ENCODE measurements around the gene COQ8B. TPM values are rescaled to one million over a fixed set of nuclear protein-coding genes. Genes with fewer than 3 reads are reported as not detected.

Gene COQ8B
- total and polyA plus RNA-seq, 11 donors, result 18.2 to 49.7 (median 27.8) TPM

- peak overlapping the region; percentile 18 to 98 (median 78) for H3K4me3 ChIP-seq
- intact Hi-C loops (cut with DNase I), result loop anchor here in 7 of 10 donors (1.0 to 10.0 kb wide), 8 partner anchors 24 to 103 kb away; partner anchors contain the start of genes NUMBL (in 4 of the 7), ACTMAP (in 2 of the 7), EGLN2 (in 2 of the 7) and SNRPA (in 2 of the 7)
- DNase-seq (peak; percentile 94 to 96 (median 95)), ATAC-seq (peak; percentile 75 to 83 (median 78))
- peaks cover 3 to 56% (median 32%) of the 10 kb centered on the region in 12 donors for H3K4me1 ChIP-seq
- H3K9me3 ChIP-seq, result no peaks in the 10 kb centered on the region
- peak overlapping the region; percentile 95 to 99 (median 97) for H3K27ac ChIP-seq
- H3K27me3 ChIP-seq, result no peaks in the 10 kb centered on the region
- 3 to 6% (median 4%) methylated on average over 29 to 31 of the region's 31 CpGs for WGBS, 4 donors
- TF ChIP-seq POLR2A (IDR thresholded peaks at IDR 0.05) (peak in 1 of 2 donors; percentile 12), CTCF (IDR thresholded peaks at IDR 0.05) (peak in 1 of 12 donors; percentile 3)
- H3K36me3 ChIP-seq, result peaks cover 0 to 35% (median 24%) of the 10 kb centered on the region in 9 donors
Measured at GRCh38 chr19:40714441-40715299, 2.0 kb downstream of the COQ8B start.

- 85 to 93% (median 89%) methylated on average over 10 to 11 of the region's 11 CpGs for WGBS, 4 donors
- Histone ChIP-seq H3K4me1 (peaks cover 3 to 49% (median 26%) of the 10 kb centered on the region in 12 donors), H3K9me3 (no peaks in the 10 kb centered on the region), H3K27me3 (no peaks in the 10 kb centered on the region), H3K4me3 (peak overlapping the region in 8 of 12 donors; percentile 69 to 95 (median 81)), H3K36me3 (peaks cover 0 to 42% (median 31%) of the 10 kb centered on the region in 9 donors), H3K27ac (peak overlapping the region; percentile 76 to 99 (median 96))
- intact Hi-C loops (cut with DNase I), result loop anchor here in 5 of 10 donors (2.0 to 10.0 kb wide), 4 partner anchors 23 to 85 kb away; partner anchors contain the start of genes NUMBL (in 3 of the 5), ACTMAP (in 2 of the 5), EGLN2 (in 2 of the 5) and SNRPA (in 2 of the 5)
- DNase-seq (peak in 1 of 5 donors; percentile 38), ATAC-seq (no peak)
- TF ChIP-seq POLR2A (IDR thresholded peaks at IDR 0.05) (no peak), CTCF (IDR thresholded peaks at IDR 0.05) (no peak)
Measured at GRCh38 chr19:40713939-40714338, 2.7 kb downstream of the COQ8B start.

GRCh38 chr19:40709817-40710216 lies 6.9 kb downstream of the COQ8B start:
- peaks cover 3 to 42% (median 13%) of the 10 kb centered on the region in 12 donors for H3K4me1 ChIP-seq
- DNase-seq, result no peak
- H3K9me3 ChIP-seq, result no peaks in the 10 kb centered on the region
- H3K27me3 ChIP-seq, result no peaks in the 10 kb centered on the region
- ATAC-seq, result no peak
- WGBS, 4 donors, result 86 to 96% (median 92%) methylated on average over 5 of the region's 5 CpGs
- no peak overlapping the region for H3K27ac ChIP-seq
- peaks cover 0 to 76% (median 56%) of the 10 kb centered on the region in 9 donors for H3K36me3 ChIP-seq
- TF ChIP-seq CTCF (IDR thresholded peaks at IDR 0.05), result no peak
- no peak for TF ChIP-seq POLR2A (IDR thresholded peaks at IDR 0.05)
- no peak overlapping the region for H3K4me3 ChIP-seq
- intact Hi-C loops (cut with DNase I), result loop anchor here in 1 of 10 donors (10.0 kb wide), 1 partner anchor 45 kb away; no protein-coding TSS in a partner anchor

GRCh38 chr19:40707615-40708014 lies 9.1 kb downstream of the COQ8B start:
- peaks cover 0 to 92% (median 73%) of the 10 kb centered on the region in 9 donors for H3K36me3 ChIP-seq
- peaks cover 0 to 29% (median 9%) of the 10 kb centered on the region in 12 donors for H3K4me1 ChIP-seq
- no peaks in the 10 kb centered on the region for H3K27me3 ChIP-seq
- H3K9me3 ChIP-seq, result no peaks in the 10 kb centered on the region
- TF ChIP-seq POLR2A (IDR thresholded peaks at IDR 0.05) (no peak), CTCF (IDR thresholded peaks at IDR 0.05) (no peak)
- DNase-seq (no peak), ATAC-seq (no peak)
- intact Hi-C loops (cut with DNase I), result no loop called here
- WGBS, 4 donors, result 93 to 98% (median 96%) methylated on average over 7 of the region's 7 CpGs
- H3K4me3 ChIP-seq, result no peak overlapping the region
- peak overlapping the region in 4 of 12 donors; percentile 63 to 88 (median 76) for H3K27ac ChIP-seq

Measured in heart left ventricle (tissue), 16 donors.